Right lobe of liver (tissue), 4 donors: ENCODE measurements around the gene MIOX.

Source experiments
- CTCF ChIP-seq, 4 donors: fragments of 200-600 bp in 3 of 4; fragments of 450-650 bp in 1 of 4; IDR thresholded peaks; one replicate each; pipeline versions ENCODE4 v1.5.1 to v1.8.0; 2016 to 2022; ENCODE audit warnings: antibody characterized with exemption in 4 of 4, mild to moderate bottlenecking in 2 of 4
- POLR2A ChIP-seq: fragments of 450-650 bp; IDR thresholded peaks from one replicate; pipeline ENCODE4 v1.6.1; 2017; ENCODE audit warnings: antibody characterized with exemption, mild to moderate bottlenecking
- donor health status: DM: no; HTN: no; CAD: no.
- donor health status: DM: no; HTN: no; CAD: no.
- donor health status: DM: no; HTN: yes; CAD: no.

- TF ChIP-seq CTCF (IDR thresholded peaks at IDR 0.05) (peak; percentile 8 to 36 (median 29)), POLR2A (peak; percentile 92)
Measured at GRCh38 chr22:50525104-50525857, 38.6 kb downstream of the MIOX start, which contains the start of gene SCO2.
